ENCODE measurements around the gene KCP. TPM values are rescaled to one million over a fixed set of nuclear protein-coding genes. Genes with fewer than 3 reads are reported as not detected.
A peak's percentile ranks its signal among the peaks of the same experiment; 100 is the strongest.
"Not testable (repeated sequence)": the region's sequence is repeated elsewhere in the genome, so short reads cannot be mapped to it uniquely, and the experiment has no call there.

The KCP gene
- total RNA-seq, 5 donors from 2014 or later (not counting 1 experiment from before 2014, with no cell fraction given): 0.20 to 0.92 (median 0.53) TPM

DNA sequence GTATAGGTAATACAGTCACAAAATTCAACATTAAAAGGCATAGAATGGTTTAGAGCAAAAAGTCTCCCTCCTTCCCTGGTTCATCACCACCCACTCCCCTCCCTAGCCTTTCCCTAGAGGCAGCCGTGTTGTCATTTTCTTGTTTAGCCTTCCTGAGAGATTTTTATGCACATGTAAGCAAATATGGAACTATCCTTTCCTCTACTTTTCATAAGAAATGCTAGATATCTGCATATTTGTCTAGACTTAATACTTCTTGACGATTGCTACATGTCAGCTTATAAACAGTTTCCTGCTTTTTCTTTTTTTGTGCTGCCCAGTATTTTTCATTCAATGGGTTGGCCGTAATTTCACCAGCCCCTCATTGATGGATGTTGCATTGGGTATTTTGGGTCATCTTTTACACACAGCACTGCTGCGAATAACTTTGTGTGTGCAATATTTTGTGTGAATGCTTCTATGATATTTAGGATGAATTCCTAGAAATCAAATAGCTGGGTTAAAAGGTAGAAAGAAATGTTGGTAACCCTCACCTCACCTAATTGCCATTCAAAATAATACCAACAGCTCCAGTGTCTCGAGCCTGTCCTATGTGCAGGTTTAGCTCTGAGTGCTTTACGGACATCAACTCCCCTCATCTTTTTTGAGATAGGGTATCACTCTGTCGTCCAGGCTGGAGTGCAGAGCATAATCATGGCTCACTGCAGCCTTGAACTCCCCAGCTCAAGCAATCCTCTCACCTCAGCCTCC lies 34.2 kb upstream of the KCP start:
- no peak for DNase-seq
- CTCF ChIA-PET: interaction anchor here in 1 of 2 donors (1.0 kb wide), 1 partner anchor 317 kb away, joined by 4 read pairs; no protein-coding TSS in a partner anchor
- Histone ChIP-seq H3K4me1 (ENCODE audit: control insufficient read depth in 1 of 2, extremely low read depth in 1 of 2, insufficient read depth in 2 of 2, low read length in 2 of 2) (peaks cover 0 to 20% of the 10 kb centered on the region in 2 experiments), H3K36me3 (ENCODE audit: control insufficient read depth in 2 of 2, extremely low read depth in 1 of 2, insufficient read depth in 1 of 2, low read length in 1 of 2) (no peaks in the 10 kb centered on the region), H3K4me3 (ENCODE audit: control insufficient read depth in 1 of 2, extremely low read depth in 1 of 2, low read length in 1 of 2) (no peak overlapping the region), H3K27ac (ENCODE audit: low read length) (no peak overlapping the region), H3K9me3 (no peaks in the 10 kb centered on the region), H3K27me3 (replicated peaks in 1 of 2; ENCODE audit: control insufficient read depth in 2 of 2, extremely low read depth in 1 of 2, insufficient read depth in 2 of 2, low read length in 1 of 2) (peaks cover 0 to 14% of the 10 kb centered on the region in 2 experiments)
- WGBS (ENCODE audit: insufficient coverage): 80% methylated on average over 2 of the region's 7 CpGs
- no peak overlapping the region for H3K27ac Mint-ChIP-seq
- H3K9me3 Mint-ChIP-seq: no peaks in the 10 kb centered on the region
- peaks cover 5% of the 10 kb centered on the region for H3K36me3 Mint-ChIP-seq
- no peaks in the 10 kb centered on the region for H3K27me3 Mint-ChIP-seq
- H3K4me1 Mint-ChIP-seq: peaks cover 16 to 19% (median 17%) of the 10 kb centered on the region in 3 donors
- POLR2A ChIA-PET: no interaction called here
- no peak for ATAC-seq (replicated peaks in 1 of 4)
- no peak overlapping the region for H3K4me3 Mint-ChIP-seq

GRCh38 chr7:128943251-128943650 lies 32.7 kb upstream of the KCP start:
- H3K27me3 Mint-ChIP-seq; H3K36me3 ChIP-seq (ENCODE audit: control insufficient read depth in 2 of 2, extremely low read depth in 1 of 2, insufficient read depth in 1 of 2, low read length in 1 of 2); H3K9me3 ChIP-seq; H3K27ac Mint-ChIP-seq; H3K27ac ChIP-seq (ENCODE audit: low read length); DNase-seq; CTCF ChIA-PET; H3K4me3 Mint-ChIP-seq; H3K9me3 Mint-ChIP-seq; H3K36me3 Mint-ChIP-seq; H3K4me3 ChIP-seq (ENCODE audit: control insufficient read depth in 1 of 2, extremely low read depth in 1 of 2, low read length in 1 of 2); ATAC-seq (replicated peaks in 1 of 4): not testable (repeated sequence)
- peaks cover 0 to 26% of the 10 kb centered on the region in 2 experiments for H3K27me3 ChIP-seq (replicated peaks in 1 of 2; ENCODE audit: control insufficient read depth in 2 of 2, extremely low read depth in 1 of 2, insufficient read depth in 2 of 2, low read length in 1 of 2)
- peaks cover 0 to 34% of the 10 kb centered on the region in 2 experiments for H3K4me1 ChIP-seq (ENCODE audit: control insufficient read depth in 1 of 2, extremely low read depth in 1 of 2, insufficient read depth in 2 of 2, low read length in 2 of 2)
- peaks cover 22 to 28% (median 28%) of the 10 kb centered on the region in 3 donors for H3K4me1 Mint-ChIP-seq
- no CpG with 5 or more reads among the region's 2 CpGs for WGBS (ENCODE audit: insufficient coverage)
- POLR2A ChIA-PET: interaction anchor here (0.6 to 0.7 kb wide), 3 partner anchors 38 to 463 kb away, joined by 5 to 18 read pairs (median 7); no protein-coding TSS in a partner anchor

DNA sequence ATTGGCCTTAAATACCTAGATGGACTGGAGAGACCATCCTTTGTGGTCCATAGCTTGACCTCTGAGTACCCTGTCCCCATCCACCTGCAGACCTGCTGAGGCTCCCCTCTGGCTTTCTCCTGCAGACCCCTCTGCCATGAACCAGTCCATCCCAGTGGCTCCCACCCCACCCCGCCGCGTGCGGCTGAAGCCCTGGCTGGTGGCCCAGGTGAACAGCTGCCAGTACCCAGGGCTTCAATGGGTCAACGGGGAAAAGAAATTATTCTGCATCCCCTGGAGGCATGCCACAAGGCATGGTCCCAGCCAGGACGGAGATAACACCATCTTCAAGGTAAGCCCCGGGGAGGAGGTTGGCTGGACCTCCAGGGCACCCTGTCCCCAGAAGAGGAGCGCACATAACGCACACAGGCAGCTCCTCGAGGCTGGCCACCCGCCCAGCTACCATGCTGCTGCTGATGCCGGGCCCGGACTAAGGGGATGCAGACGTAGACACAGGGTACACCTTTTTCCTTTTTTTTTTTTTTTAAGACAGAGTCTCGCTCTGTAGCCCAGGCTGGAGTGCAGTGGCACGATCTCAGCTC lies 31.5 kb upstream of the KCP start:
- ATAC-seq (replicated peaks in 1 of 4) (no peak), DNase-seq (no peak)
- H3K4me1 Mint-ChIP-seq: peaks cover 27 to 33% (median 31%) of the 10 kb centered on the region in 3 donors
- H3K4me1 ChIP-seq (ENCODE audit: control insufficient read depth in 1 of 2, extremely low read depth in 1 of 2, insufficient read depth in 2 of 2, low read length in 2 of 2): peaks cover 0 to 39% of the 10 kb centered on the region in 2 experiments
- no peaks in the 10 kb centered on the region for H3K36me3 ChIP-seq (ENCODE audit: control insufficient read depth in 2 of 2, extremely low read depth in 1 of 2, insufficient read depth in 1 of 2, low read length in 1 of 2)
- H3K4me3 ChIP-seq (ENCODE audit: control insufficient read depth in 1 of 2, extremely low read depth in 1 of 2, low read length in 1 of 2): no peak overlapping the region
- H3K27ac ChIP-seq (ENCODE audit: low read length): no peak overlapping the region
- CTCF ChIA-PET: interaction anchor here in 1 of 2 donors (0.6 kb wide), 1 partner anchor 152 kb away, joined by 4 read pairs; no protein-coding TSS in a partner anchor
- H3K4me3 Mint-ChIP-seq: no peak overlapping the region
- H3K27ac Mint-ChIP-seq: no peak overlapping the region
- POLR2A ChIA-PET: no interaction called here
- H3K27me3 Mint-ChIP-seq: peaks cover 8% of the 10 kb centered on the region in 2 donors
- no peaks in the 10 kb centered on the region for H3K36me3 Mint-ChIP-seq
- H3K27me3 ChIP-seq (replicated peaks in 1 of 2; ENCODE audit: control insufficient read depth in 2 of 2, extremely low read depth in 1 of 2, insufficient read depth in 2 of 2, low read length in 1 of 2): peaks cover 0 to 34% of the 10 kb centered on the region in 2 experiments
- WGBS (ENCODE audit: insufficient coverage): 97% methylated on average over 14 of the region's 16 CpGs
- H3K9me3 Mint-ChIP-seq: no peaks in the 10 kb centered on the region
- H3K9me3 ChIP-seq: no peaks in the 10 kb centered on the region

DNA sequence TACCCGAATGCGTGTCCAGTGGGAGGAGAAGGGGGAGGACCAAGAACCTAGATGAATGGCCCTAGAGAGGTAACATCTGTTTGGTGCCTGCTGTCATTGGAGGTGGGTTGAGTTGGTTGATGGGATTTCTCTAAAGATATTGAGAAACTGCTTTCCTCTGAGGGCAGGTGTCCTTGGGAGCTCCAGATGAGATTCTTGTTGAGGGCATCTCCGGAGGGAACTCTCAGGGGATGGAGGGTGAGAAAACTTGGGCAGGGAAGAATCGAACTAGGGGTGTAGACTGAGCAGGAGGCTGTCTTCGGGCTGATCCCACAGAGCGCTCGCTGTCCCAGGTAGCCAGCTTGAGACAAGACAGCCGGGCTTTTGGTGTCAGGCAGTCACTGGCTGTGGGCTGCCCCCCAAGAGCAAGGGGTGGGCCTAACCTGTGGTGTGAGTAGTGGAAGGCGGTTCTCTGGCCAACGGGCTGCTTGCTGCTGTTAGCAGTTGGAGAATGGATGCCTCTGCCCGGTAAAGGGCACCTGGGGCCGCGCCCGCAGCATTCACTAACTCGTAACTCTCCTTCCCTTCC lies 30.9 kb upstream of the KCP start:
- POLR2A ChIA-PET: no interaction called here
- H3K36me3 Mint-ChIP-seq: no peaks in the 10 kb centered on the region
- Histone ChIP-seq H3K9me3 (no peaks in the 10 kb centered on the region), H3K4me1 (ENCODE audit: control insufficient read depth in 1 of 2, extremely low read depth in 1 of 2, insufficient read depth in 2 of 2, low read length in 2 of 2) (peaks cover 0 to 39% of the 10 kb centered on the region in 2 experiments), H3K36me3 (ENCODE audit: control insufficient read depth in 2 of 2, extremely low read depth in 1 of 2, insufficient read depth in 1 of 2, low read length in 1 of 2) (no peaks in the 10 kb centered on the region), H3K27ac (ENCODE audit: low read length) (peak overlapping the region; percentile 54), H3K27me3 (replicated peaks in 1 of 2; ENCODE audit: control insufficient read depth in 2 of 2, extremely low read depth in 1 of 2, insufficient read depth in 2 of 2, low read length in 1 of 2) (peaks cover 0 to 38% of the 10 kb centered on the region in 2 experiments), H3K4me3 (ENCODE audit: control insufficient read depth in 1 of 2, extremely low read depth in 1 of 2, low read length in 1 of 2) (no peak overlapping the region)
- no peaks in the 10 kb centered on the region for H3K9me3 Mint-ChIP-seq
- WGBS (ENCODE audit: insufficient coverage): 92% methylated on average over 5 of the region's 15 CpGs
- ATAC-seq (replicated peaks in 1 of 4): no peak
- DNase-seq: no peak
- H3K27me3 Mint-ChIP-seq: peaks cover 12% of the 10 kb centered on the region in 2 donors
- CTCF ChIA-PET: no interaction called here
- peak overlapping the region; percentile 79 to 94 (median 87) for H3K4me3 Mint-ChIP-seq
- H3K27ac Mint-ChIP-seq: peak overlapping the region; percentile 77 to 85
- peaks cover 31 to 37% (median 34%) of the 10 kb centered on the region in 3 donors for H3K4me1 Mint-ChIP-seq

DNA sequence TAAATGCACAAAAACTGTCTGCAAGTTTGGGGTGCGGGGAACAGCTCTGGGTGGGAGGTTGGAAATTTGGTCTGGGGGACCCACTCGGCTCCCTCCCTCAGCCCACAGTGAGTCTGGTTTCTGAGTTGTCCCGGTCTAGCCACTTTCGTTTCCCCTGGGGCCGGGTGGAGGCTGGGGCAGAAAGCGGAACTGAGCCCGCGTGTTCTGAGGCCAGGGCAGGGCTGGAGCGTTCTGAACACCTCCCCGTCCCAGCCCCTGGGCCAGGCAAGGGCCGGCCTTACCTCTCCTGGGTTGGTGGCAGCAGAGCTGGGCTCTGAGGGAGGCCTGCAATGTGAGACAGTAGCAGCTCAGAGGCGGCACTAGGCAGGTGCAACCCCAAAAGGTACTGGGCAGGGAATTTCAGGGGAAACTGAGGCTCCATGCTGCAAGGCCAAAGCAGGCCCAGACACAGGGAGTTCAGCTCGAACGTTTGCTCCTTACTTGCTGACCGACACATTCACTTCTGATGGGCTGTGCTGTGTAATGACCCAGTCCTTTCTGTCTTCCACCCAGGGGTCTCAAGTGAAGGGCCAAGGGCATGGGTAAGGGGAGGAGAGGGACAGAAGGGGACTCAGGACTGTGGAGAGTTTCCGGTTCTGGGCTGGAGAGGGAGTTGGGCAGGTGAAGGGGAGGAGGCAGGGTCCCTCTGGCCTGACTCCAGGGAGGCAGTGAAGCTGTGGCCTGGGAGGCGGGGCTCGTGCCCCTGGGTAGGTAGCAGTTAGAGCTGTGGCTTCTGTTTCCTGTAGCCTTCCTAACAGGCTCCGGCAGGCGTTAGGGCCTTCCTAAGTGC lies 30.2 kb upstream of the KCP start:
- H3K27me3 Mint-ChIP-seq: peaks cover 12% of the 10 kb centered on the region in 2 donors
- POLR2A ChIA-PET: no interaction called here
- peaks cover 31 to 37% (median 34%) of the 10 kb centered on the region in 3 donors for H3K4me1 Mint-ChIP-seq
- Histone ChIP-seq H3K4me3 (ENCODE audit: control insufficient read depth in 1 of 2, extremely low read depth in 1 of 2, low read length in 1 of 2) (peak overlapping the region in 1 of 2 donors; percentile 18), H3K36me3 (ENCODE audit: control insufficient read depth in 2 of 2, extremely low read depth in 1 of 2, insufficient read depth in 1 of 2, low read length in 1 of 2) (no peaks in the 10 kb centered on the region), H3K27me3 (replicated peaks in 1 of 2; ENCODE audit: control insufficient read depth in 2 of 2, extremely low read depth in 1 of 2, insufficient read depth in 2 of 2, low read length in 1 of 2) (peaks cover 0 to 38% of the 10 kb centered on the region in 2 experiments), H3K9me3 (no peaks in the 10 kb centered on the region), H3K4me1 (ENCODE audit: control insufficient read depth in 1 of 2, extremely low read depth in 1 of 2, insufficient read depth in 2 of 2, low read length in 2 of 2) (peaks cover 0 to 39% of the 10 kb centered on the region in 2 experiments), H3K27ac (ENCODE audit: low read length) (peak overlapping the region; percentile 54)
- ATAC-seq (replicated peaks in 1 of 4) (peak; percentile 21 to 43 (median 32)), DNase-seq (peak in 6 of 35 experiments; percentile 6 to 58 (median 20))
- H3K27ac Mint-ChIP-seq: peak overlapping the region; percentile 77 to 85
- WGBS (ENCODE audit: insufficient coverage): 42% methylated on average over 19 of the region's 20 CpGs
- CTCF ChIA-PET: interaction anchor here in 1 of 2 donors (0.9 kb wide), 1 partner anchor 223 kb away, joined by 3 read pairs; no protein-coding TSS in a partner anchor
- H3K4me3 Mint-ChIP-seq: peak overlapping the region; percentile 79 to 94 (median 87)
- H3K36me3 Mint-ChIP-seq: no peaks in the 10 kb centered on the region
- no peaks in the 10 kb centered on the region for H3K9me3 Mint-ChIP-seq
